ENCODE data around the gene EYS. TPM values are rescaled to one million over a fixed set of nuclear protein-coding genes. Genes with fewer than 3 reads are reported as not detected.

The EYS gene
- total and polyA plus RNA-seq, 9 of the 15 experiments (the other 6 are each of a cell fraction or from before 2014, with no cell fraction given) = 0.03 to 0.36 (median 0.10) TPM; not detected in 2

DNA sequence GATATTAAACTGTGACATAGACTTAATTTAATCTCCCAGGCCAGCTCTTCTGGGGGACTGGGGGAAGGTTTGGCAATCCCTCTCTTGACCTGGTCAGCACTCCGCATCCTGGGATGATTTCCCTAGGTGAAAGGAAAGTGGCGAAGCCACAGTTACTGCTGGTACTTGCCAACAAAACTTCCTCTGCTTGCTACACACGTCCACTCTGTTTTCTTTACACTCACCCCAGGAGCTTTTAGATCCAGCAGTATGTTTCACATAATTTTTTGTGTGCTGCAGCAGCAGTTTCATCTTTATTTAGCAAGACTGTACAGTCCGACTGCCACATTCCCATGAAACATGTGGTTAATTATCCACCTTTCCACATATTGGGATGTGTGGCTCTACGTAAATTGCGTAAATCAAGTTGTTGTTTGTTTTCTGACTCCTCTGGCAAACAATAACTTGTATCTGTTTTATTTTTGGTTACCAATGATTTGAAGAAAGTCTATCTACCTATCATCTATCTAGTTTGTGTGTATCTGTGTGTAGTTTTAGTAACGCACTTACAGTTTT is 1787.4 kb downstream of the EYS start:
- no TSS peak for BruUV-seq (replicated peaks)
- H3K27me3 ChIP-seq (ENCODE audit: control insufficient read depth in 2 of 2, insufficient read depth in 2 of 2, low read length in 2 of 2) = no peaks in the 10 kb centered on the region
- no peaks in the 10 kb centered on the region for H3K36me3 ChIP-seq (ENCODE audit: control insufficient read depth, insufficient read depth, low read length)
- CTCF ChIA-PET (ENCODE audit: low intra/inter-chr PET ratio) = no interaction called here
- in situ Hi-C loops (cut with MboI) (no loop called here), intact Hi-C loops (cut with micrococcal nuclease) (no loop called here)
- POLR2A ChIA-PET = no interaction called here
- H4K20me1 ChIP-seq (replicated peaks; ENCODE audit: control insufficient read depth, insufficient read depth, low read length) = no peaks in the 10 kb centered on the region
- DNase-seq (ENCODE audit: extremely low read depth in 1 of 4, low spot score in 3 of 4) (no peak), ATAC-seq (no peak), FAIRE-seq (no peak)
- no peak overlapping the region for H3K4me3 ChIP-seq
- H3K9me3 ChIP-seq (replicated peaks; ENCODE audit: control insufficient read depth, insufficient read depth, low read depth, low read length) = no peaks in the 10 kb centered on the region
- no peak overlapping the region for H2AFZ ChIP-seq (ENCODE audit: low read depth, low read length)
- no peak overlapping the region for H3K9ac ChIP-seq (ENCODE audit: insufficient read depth in 1 of 2, low read depth in 2 of 2, low read length in 2 of 2)
- H3K79me2 ChIP-seq (ENCODE audit: control insufficient read depth, insufficient read depth, low read length) = no peaks in the 10 kb centered on the region
- H3K27ac ChIP-seq (ENCODE audit: extremely low read depth, low read depth, low read length) = no peak overlapping the region
- H3K4me1 ChIP-seq (replicated peaks in 1 of 2; ENCODE audit: control insufficient read depth in 2 of 2, insufficient read depth in 2 of 2, low read length in 2 of 2) = no peaks in the 10 kb centered on the region
- 0% methylated on average over 7 of the region's 7 CpGs for WGBS (ENCODE audit: insufficient coverage, low coverage, missing lambda C conversion rate)
- H3K4me2 ChIP-seq (ENCODE audit: insufficient read depth, low read length) = no peak overlapping the region
- H3K9me1 ChIP-seq (ENCODE audit: control insufficient read depth, insufficient read depth, low read length) = no peaks in the 10 kb centered on the region
- TF ChIP-seq TARDBP (IDR thresholded peaks at IDR 0.05) (no peak), HNRNPLL (IDR thresholded peaks at IDR 0.05; ENCODE audit: low read depth, low read length, poor library complexity, severe bottlenecking) (peak; percentile 69)

DNA sequence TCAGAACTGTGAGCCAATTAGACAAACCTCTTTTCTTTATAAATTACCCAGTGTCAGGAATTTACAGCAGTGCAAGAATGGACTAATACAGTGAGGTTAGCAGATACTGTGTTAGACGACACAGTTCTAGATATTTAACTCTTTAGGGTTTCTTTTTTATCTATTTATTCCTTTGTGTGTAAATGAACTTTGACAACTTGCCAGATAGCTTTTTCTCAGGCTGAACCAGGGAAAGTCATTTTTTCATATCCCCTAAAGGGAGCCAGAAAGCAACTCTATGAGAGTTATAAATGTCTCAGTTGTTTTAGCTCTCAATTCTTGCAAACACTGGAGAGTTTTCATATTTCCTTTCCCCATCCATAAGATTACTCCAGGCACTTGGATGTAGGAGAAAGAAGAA is 1794.1 kb downstream of the EYS start:
- Histone ChIP-seq H3K4me1 (replicated peaks in 1 of 2; ENCODE audit: control insufficient read depth in 2 of 2, insufficient read depth in 2 of 2, low read length in 2 of 2) (no peaks in the 10 kb centered on the region), H3K36me3 (ENCODE audit: control insufficient read depth, insufficient read depth, low read length) (no peaks in the 10 kb centered on the region), H3K9ac (ENCODE audit: insufficient read depth in 1 of 2, low read depth in 2 of 2, low read length in 2 of 2) (no peak overlapping the region), H3K9me3 (replicated peaks; ENCODE audit: control insufficient read depth, insufficient read depth, low read depth, low read length) (no peaks in the 10 kb centered on the region), H3K9me1 (ENCODE audit: control insufficient read depth, insufficient read depth, low read length) (no peaks in the 10 kb centered on the region), H3K4me3 (no peak overlapping the region), H3K27me3 (ENCODE audit: control insufficient read depth in 2 of 2, insufficient read depth in 2 of 2, low read length in 2 of 2) (no peaks in the 10 kb centered on the region), H4K20me1 (replicated peaks; ENCODE audit: control insufficient read depth, insufficient read depth, low read length) (no peaks in the 10 kb centered on the region), H3K79me2 (ENCODE audit: control insufficient read depth, insufficient read depth, low read length) (no peaks in the 10 kb centered on the region), H3K27ac (ENCODE audit: extremely low read depth, low read depth, low read length) (no peak overlapping the region), H3K4me2 (ENCODE audit: insufficient read depth, low read length) (no peak overlapping the region), H2AFZ (ENCODE audit: low read depth, low read length) (no peak overlapping the region)
- in situ Hi-C loops (cut with MboI) (no loop called here), intact Hi-C loops (cut with micrococcal nuclease) (no loop called here)
- WGBS (ENCODE audit: insufficient coverage, low coverage, missing lambda C conversion rate) = 0% methylated on average over 1 of the region's 1 CpG
- ATAC-seq (no peak), DNase-seq (ENCODE audit: extremely low read depth in 1 of 4, low spot score in 3 of 4) (no peak), FAIRE-seq (no peak)
- no TSS peak for BruUV-seq (replicated peaks)
- no peak for TF ChIP-seq MCM2 (IDR thresholded peaks at IDR 0.05; ENCODE audit: low read depth)
- no peak for TF ChIP-seq ZSCAN29 (IDR thresholded peaks at IDR 0.05)
- no peak for TF ChIP-seq MIER1 (IDR thresholded peaks at IDR 0.05; ENCODE audit: low read depth)
- TF ChIP-seq CHAMP1 (IDR thresholded peaks at IDR 0.05) = no peak
- TF ChIP-seq ZNF280B (CRISPR knock-in tag; IDR thresholded peaks at IDR 0.05) = no peak
- no peak for TF ChIP-seq STAT5B (CRISPR knock-in tag; IDR thresholded peaks at IDR 0.05)
- no peak for TF ChIP-seq ETV1 (tag; conservative IDR thresholded peaks at IDR 0.05; ENCODE audit: low read depth)
- TF ChIP-seq BCOR (IDR thresholded peaks at IDR 0.05) = no peak
- TF ChIP-seq DPF2 (IDR thresholded peaks at IDR 0.05) = no peak
- TF ChIP-seq KLF1 (tag; IDR thresholded peaks at IDR 0.05) = no peak
- no peak for TF ChIP-seq ZNF785 (CRISPR knock-in tag; IDR thresholded peaks at IDR 0.05)
- no peak for TF ChIP-seq ZNF316 (IDR thresholded peaks at IDR 0.05)
- TF ChIP-seq NCOA1 (IDR thresholded peaks at IDR 0.05; ENCODE audit: low read depth) = no peak
- ChIA-PET CTCF (ENCODE audit: low intra/inter-chr PET ratio) (no interaction called here), POLR2A (no interaction called here)
